Naive thymus-derived CD8-positive, alpha-beta T cell (primary cell): Measurements from ENCODE around the gene ATP1A4. TPM values are rescaled to one million over a fixed set of nuclear protein-coding genes. Genes with fewer than 3 reads are reported as not detected.

Experiments
- ATAC-seq, 2 donors: fragments of 150-1000 bp; cut with Tn5 transposase in 1 of 2; sonication (Bioruptor Pico), chemical (Tn5 transposase) in 1 of 2; 1 replicate in 1 of 2; 2 replicates in 1 of 2; pipeline ENCODE4 v1.10.0; 2021; ENCODE audit warnings: mild to moderate bottlenecking in 2 of 2, moderate library complexity in 2 of 2
- POLR2A ChIA-PET: fragments of 350-600 bp; sonication (Branson Sonifier 250); formaldehyde crosslinking; loops from one replicate; lab custom pipeline; 2021; ENCODE audit warnings: antibody characterized with exemption; lab: Charles Lee
- DNase-seq, 10 donors: peaks; one replicate each; pipeline versions ENCODE4 v3.0.0 to v3.0.0-alpha.2; 2020 to 2022
- H3K27ac Mint-ChIP-seq, 10 donors: one replicate each; pipeline ENCODE4 v1.8.0; 2020 to 2022; ENCODE audit warnings: mild to moderate bottlenecking in 10 of 10, mixed read lengths in 10 of 10, moderate library complexity in 4 of 10, inconsistent platforms in 1 of 10
- H3K27me3 Mint-ChIP-seq, 5 donors: one replicate each; pipeline ENCODE4 v1.8.0; 2021 to 2022; ENCODE audit warnings: mixed read lengths in 5 of 5
- H3K36me3 Mint-ChIP-seq, 3 donors: one replicate each; pipeline ENCODE4 v1.8.0; 2020 to 2022; ENCODE audit warnings: mixed read lengths in 3 of 3, mild to moderate bottlenecking in 2 of 3, inconsistent platforms in 1 of 3
- H3K4me1 Mint-ChIP-seq, 4 donors: one replicate each; pipeline ENCODE4 v1.8.0; 2021 to 2022; ENCODE audit warnings: mixed read lengths in 4 of 4
- H3K4me3 Mint-ChIP-seq, 10 donors: one replicate each; pipeline ENCODE4 v1.8.0; 2020 to 2022; ENCODE audit warnings: mild to moderate bottlenecking in 10 of 10, mixed read lengths in 10 of 10, moderate library complexity in 6 of 10, inconsistent platforms in 1 of 10
- H3K9me3 Mint-ChIP-seq, 9 donors: one replicate each; pipeline ENCODE4 v1.8.0; 2020 to 2022; ENCODE audit warnings: mixed read lengths in 9 of 9, mild to moderate bottlenecking in 3 of 9, inconsistent platforms in 1 of 9, moderate library complexity in 1 of 9
- polyA plus RNA-seq, 3 donors: library from polyadenylated mRNA; unstranded; fragments of 300-500 nt; fragmentation: Illumina TruSeq; gene quantifications; one replicate each; pipeline ENCODE4 v1.2.3, GENCODE V29; 2021
- total RNA-seq, 8 experiments: library from RNA in 2 of 8; stranded (reverse) in 2 of 8; gene quantifications; one replicate each; pipeline ENCODE4 v1.2.3 and lab custom pipeline; 2021 to 2026

The ATP1A4 gene
- total and polyA plus RNA-seq, 5 experiments from 2014 or later: not detected

DNA sequence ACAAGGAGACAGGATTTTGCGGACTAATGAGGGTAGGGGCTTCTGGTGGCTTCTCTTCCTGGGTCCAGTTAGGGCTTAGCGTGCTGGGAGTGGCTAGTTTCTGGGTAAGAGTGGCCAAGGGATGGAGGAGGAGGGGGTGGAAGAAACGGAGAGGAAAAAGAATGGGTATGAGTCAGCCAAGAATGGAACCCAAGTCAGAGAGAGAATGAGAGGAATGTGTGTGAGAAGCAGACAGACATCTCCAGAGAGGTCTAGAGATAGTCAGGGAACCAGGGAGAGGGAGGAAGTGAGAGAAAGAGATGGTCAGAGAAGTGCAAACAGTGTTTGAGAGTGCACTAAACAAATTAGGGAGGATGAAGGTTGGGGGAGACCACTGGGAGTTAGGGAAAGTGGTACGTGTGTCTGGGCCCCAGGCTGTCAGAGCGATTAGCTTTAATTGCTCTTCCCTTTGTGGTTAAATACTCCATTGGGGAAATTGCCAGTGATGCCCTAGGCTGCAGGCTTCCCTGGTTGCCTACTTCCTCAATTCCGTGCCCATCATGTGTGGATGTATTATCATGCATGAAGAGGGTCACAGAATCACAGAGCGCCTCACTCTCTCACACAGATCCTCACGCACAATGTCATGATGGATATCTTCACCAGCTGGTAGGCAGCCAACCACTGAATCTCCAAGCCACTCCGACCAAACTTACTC lies 55.2 kb downstream of the ATP1A4 start:
- no peak for ATAC-seq
- POLR2A ChIA-PET: interaction anchor here (1.9 to 2.5 kb wide), 2 partner anchors 12 to 55 kb away, joined by 5 to 10 read pairs; partner anchors contain the start of gene DCAF8
- Mint-ChIP-seq H3K27ac (peak overlapping the region; percentile 35 to 93 (median 77)), H3K36me3 (peaks cover 0 to 5% (median 0%) of the 10 kb centered on the region in 3 donors), H3K4me3 (peak overlapping the region; percentile 42 to 95 (median 86)), H3K9me3 (no peaks in the 10 kb centered on the region), H3K27me3 (no peaks in the 10 kb centered on the region), H3K4me1 (peaks cover 22 to 51% (median 40%) of the 10 kb centered on the region in 4 donors)
- no peak for DNase-seq

GRCh38 chr1:160207118-160207650 lies 55.8 kb downstream of the ATP1A4 start:
- no peak for DNase-seq
- H3K36me3 Mint-ChIP-seq: peaks cover 0 to 10% (median 0%) of the 10 kb centered on the region in 3 donors
- peak overlapping the region in 9 of 10 donors; percentile 9 to 92 (median 71) for H3K27ac Mint-ChIP-seq
- no peak for ATAC-seq
- H3K4me1 Mint-ChIP-seq: peaks cover 23 to 51% (median 40%) of the 10 kb centered on the region in 4 donors
- no peaks in the 10 kb centered on the region for H3K9me3 Mint-ChIP-seq
- H3K27me3 Mint-ChIP-seq: no peaks in the 10 kb centered on the region
- peak overlapping the region in 8 of 10 donors; percentile 16 to 95 (median 86) for H3K4me3 Mint-ChIP-seq
- POLR2A ChIA-PET: interaction anchor here (0.6 to 1.9 kb wide), 2 partner anchors 11 to 15 kb away, joined by 4 to 5 read pairs; no protein-coding TSS in a partner anchor

DNA sequence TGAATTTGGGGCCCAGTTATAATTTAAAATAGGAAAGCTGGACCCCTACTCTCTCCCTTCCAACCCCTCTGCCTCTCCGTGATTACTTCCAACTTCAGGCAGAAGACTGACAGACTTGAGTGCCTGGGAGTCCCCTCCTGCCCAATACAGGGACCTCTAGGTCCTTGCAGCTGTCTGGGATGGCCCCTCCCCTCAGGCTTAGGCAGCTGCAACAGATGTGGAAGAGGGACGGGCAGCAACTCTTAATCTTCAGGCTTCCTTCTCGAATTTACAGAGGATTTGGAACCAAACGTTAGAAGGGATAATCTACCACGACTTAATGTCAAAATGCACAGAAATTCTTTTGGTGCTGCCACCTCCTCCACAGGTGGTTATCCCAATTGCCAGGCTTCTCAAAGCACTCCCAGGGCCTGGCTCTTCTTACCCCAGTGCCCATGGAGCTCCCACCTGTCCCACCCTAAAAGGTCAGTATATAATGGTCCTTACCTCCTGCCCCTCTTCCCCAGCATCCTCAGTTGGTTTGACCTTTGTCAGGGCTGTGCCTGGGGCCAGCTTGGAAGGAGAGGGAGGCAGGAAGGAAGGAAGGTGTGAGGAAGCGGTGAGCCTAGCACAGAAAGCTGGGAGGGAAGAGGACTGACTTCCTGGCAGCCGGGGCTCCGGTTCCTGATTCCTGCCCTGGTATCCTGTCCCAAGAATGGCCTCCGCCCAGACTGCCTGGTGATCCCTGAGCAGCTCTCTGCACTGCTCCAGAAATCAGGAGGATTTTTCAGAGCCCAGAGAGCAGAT lies 56.6 kb downstream of the ATP1A4 start:
- ATAC-seq (no peak), DNase-seq (no peak)
- Mint-ChIP-seq H3K9me3 (no peaks in the 10 kb centered on the region), H3K27ac (peak overlapping the region in 9 of 10 donors; percentile 17 to 92 (median 59)), H3K36me3 (peaks cover 0 to 16% (median 0%) of the 10 kb centered on the region in 3 donors), H3K4me1 (peaks cover 25 to 51% (median 40%) of the 10 kb centered on the region in 4 donors), H3K4me3 (peak overlapping the region in 2 of 10 donors; percentile 23 to 36), H3K27me3 (no peaks in the 10 kb centered on the region)
- POLR2A ChIA-PET: interaction anchor here (0.6 to 1.9 kb wide), 2 partner anchors 10 to 14 kb away, joined by 4 to 5 read pairs; no protein-coding TSS in a partner anchor

GRCh38 chr1:160208557-160209320 lies 57.3 kb downstream of the ATP1A4 start:
- no peak for DNase-seq
- Mint-ChIP-seq H3K4me1 (peaks cover 25 to 51% (median 40%) of the 10 kb centered on the region in 4 donors), H3K27me3 (no peaks in the 10 kb centered on the region), H3K27ac (peak overlapping the region; percentile 20 to 83 (median 44)), H3K36me3 (peaks cover 0 to 24% (median 0%) of the 10 kb centered on the region in 3 donors), H3K9me3 (no peaks in the 10 kb centered on the region), H3K4me3 (peak overlapping the region in 1 of 10 donors; percentile 23)
- no peak for ATAC-seq
- POLR2A ChIA-PET: interaction anchor here (1.9 kb wide), 1 partner anchor 10 kb away, joined by 5 read pairs; no protein-coding TSS in a partner anchor

DNA sequence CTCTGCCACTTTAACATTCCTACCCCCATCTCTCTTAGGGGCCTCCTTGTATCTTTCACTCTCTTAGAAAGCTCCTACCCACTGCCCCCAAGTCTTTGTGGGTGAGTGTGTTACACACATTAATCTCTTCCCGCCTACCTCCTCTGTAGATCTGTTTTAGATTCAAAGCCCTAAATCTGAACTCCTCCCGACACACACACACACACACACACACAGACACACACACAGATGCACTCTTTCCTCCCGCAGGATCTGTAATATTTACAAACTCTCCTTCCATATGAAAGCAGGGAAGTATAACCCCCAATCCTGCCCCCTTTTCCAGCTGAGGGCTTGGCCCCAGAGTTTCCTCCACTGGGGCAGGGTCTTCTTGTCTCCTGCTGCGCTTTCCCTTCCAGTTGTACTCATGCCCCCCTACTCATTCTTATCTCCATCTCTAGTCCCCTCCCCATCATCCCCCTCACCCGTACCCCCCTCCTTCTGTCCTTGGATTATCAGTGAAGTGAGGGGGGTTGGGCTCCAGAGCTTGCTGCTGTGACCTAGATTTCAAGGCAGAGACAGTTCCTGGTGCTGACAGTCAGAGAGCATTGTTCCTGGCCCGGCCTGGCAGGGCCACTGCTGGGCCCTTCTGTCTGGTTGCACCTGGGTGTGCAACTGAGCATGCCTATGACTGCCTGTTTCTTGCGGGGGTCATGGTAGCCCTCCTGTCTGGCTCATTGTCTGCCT lies 58.1 kb downstream of the ATP1A4 start:
- peaks cover 0 to 29% (median 0%) of the 10 kb centered on the region in 3 donors for H3K36me3 Mint-ChIP-seq
- DNase-seq (no peak), ATAC-seq (no peak)
- peaks cover 20 to 44% (median 34%) of the 10 kb centered on the region in 4 donors for H3K4me1 Mint-ChIP-seq
- no peaks in the 10 kb centered on the region for H3K27me3 Mint-ChIP-seq
- POLR2A ChIA-PET: interaction anchor here (1.0 kb wide), 1 partner anchor 108 kb away, joined by 3 read pairs; no protein-coding TSS in a partner anchor
- H3K9me3 Mint-ChIP-seq: no peaks in the 10 kb centered on the region
- no peak overlapping the region for H3K4me3 Mint-ChIP-seq
- H3K27ac Mint-ChIP-seq: peak overlapping the region in 9 of 10 donors; percentile 20 to 83 (median 61)

GRCh38 chr1:160210561-160210960 lies 59.2 kb downstream of the ATP1A4 start:
- ATAC-seq: no peak
- H3K4me1 Mint-ChIP-seq: peaks cover 17 to 39% (median 30%) of the 10 kb centered on the region in 4 donors
- DNase-seq: no peak
- peaks cover 0 to 39% (median 2%) of the 10 kb centered on the region in 3 donors for H3K36me3 Mint-ChIP-seq
- H3K27me3 Mint-ChIP-seq: no peaks in the 10 kb centered on the region
- H3K4me3 Mint-ChIP-seq: no peak overlapping the region
- POLR2A ChIA-PET: interaction anchor here (1.0 kb wide), 1 partner anchor 109 kb away, joined by 3 read pairs; no protein-coding TSS in a partner anchor
- H3K9me3 Mint-ChIP-seq: no peaks in the 10 kb centered on the region
- peak overlapping the region in 4 of 10 donors; percentile 5 to 71 (median 59) for H3K27ac Mint-ChIP-seq

DNA sequence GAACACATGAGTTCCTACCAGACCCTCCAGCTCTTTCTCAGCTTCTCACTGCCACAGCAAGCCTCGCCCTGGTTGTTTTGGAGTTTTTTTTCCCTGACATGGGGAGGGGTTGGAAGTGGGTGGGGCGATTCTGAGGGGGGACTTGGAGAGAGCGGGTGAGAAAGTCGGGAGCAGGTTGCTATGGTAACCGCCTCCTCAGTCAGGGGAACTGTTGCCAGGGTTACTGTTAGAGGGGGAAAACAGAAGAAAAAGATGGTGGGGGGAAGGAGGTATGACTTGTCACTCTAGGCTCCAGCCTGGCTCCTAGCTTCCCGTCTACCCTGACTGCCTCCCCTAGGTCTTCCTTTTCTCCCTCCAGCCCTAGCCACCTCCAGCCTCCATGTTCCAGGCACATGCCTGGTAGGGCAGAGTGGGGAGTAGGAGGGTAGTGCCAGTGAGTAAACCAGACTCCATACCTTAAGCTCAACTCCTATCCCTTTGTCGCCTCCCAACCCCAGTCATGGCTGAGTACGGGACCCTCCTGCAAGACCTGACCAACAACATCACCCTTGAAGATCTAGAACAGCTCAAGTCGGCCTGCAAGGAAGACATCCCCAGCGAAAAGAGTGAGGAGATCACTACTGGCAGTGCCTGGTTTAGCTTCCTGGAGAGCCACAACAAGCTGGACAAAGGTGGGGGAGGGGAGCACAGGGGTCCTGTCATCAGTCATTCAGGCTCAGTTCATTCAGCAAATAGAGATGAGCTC lies 59.8 kb downstream of the ATP1A4 start:
- Mint-ChIP-seq H3K27ac (peak overlapping the region in 4 of 10 donors; percentile 21 to 71 (median 48)), H3K4me1 (peaks cover 17 to 34% (median 27%) of the 10 kb centered on the region in 4 donors), H3K27me3 (no peaks in the 10 kb centered on the region), H3K36me3 (peaks cover 3 to 45% (median 4%) of the 10 kb centered on the region in 3 donors), H3K9me3 (no peaks in the 10 kb centered on the region), H3K4me3 (no peak overlapping the region)
- POLR2A ChIA-PET: no interaction called here
- DNase-seq: no peak
- ATAC-seq: no peak

GRCh38 chr1:160214481-160215140 lies 63.2 kb downstream of the ATP1A4 start:
- no peak for DNase-seq
- peaks cover 3 to 74% (median 11%) of the 10 kb centered on the region in 3 donors for H3K36me3 Mint-ChIP-seq
- POLR2A ChIA-PET: no interaction called here
- H3K9me3 Mint-ChIP-seq: no peaks in the 10 kb centered on the region
- peaks cover 6 to 11% (median 8%) of the 10 kb centered on the region in 4 donors for H3K4me1 Mint-ChIP-seq
- no peak for ATAC-seq
- H3K27ac Mint-ChIP-seq: peak overlapping the region in 7 of 10 donors; percentile 33 to 88 (median 68)
- no peak overlapping the region for H3K4me3 Mint-ChIP-seq
- no peaks in the 10 kb centered on the region for H3K27me3 Mint-ChIP-seq

GRCh38 chr1:160216301-160216700 lies 64.9 kb downstream of the ATP1A4 start:
- POLR2A ChIA-PET: no interaction called here
- ATAC-seq: no peak
- Mint-ChIP-seq H3K27me3 (no peaks in the 10 kb centered on the region), H3K9me3 (no peaks in the 10 kb centered on the region), H3K36me3 (peaks cover 10 to 88% (median 11%) of the 10 kb centered on the region in 3 donors), H3K27ac (peak overlapping the region in 5 of 10 donors; percentile 2 to 51 (median 45)), H3K4me3 (no peak overlapping the region), H3K4me1 (peaks cover 0 to 5% (median 1%) of the 10 kb centered on the region in 4 donors)
- no peak for DNase-seq

DNA sequence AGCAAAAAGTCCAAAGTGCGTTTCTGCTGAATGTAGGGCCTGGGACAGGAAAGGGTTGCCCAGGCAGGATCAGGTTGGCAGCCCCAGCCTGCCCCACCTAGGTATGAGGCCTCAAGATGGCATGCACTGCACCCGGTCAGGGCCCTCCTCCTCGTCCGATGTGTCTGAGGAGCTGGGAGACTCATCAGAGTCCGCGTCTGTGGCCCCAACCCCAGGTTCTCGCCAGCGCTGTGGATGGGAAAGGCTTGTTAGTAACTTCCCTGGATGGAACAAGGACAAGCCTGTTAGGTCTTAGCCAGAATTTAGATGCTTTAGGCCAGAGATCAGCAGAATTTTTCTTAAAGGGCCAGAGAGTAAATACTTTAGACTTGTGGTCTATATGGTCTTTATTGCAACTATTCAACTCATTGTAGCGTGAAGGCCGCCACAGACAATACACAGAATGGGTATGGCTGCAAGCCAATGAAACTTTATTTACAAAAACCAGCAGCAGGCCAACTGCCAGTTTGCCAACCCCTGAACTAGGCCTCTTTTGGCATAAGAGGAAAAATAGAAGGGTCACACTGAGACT lies 66.2 kb downstream of the ATP1A4 start:
- no peaks in the 10 kb centered on the region for H3K27me3 Mint-ChIP-seq
- DNase-seq (no peak), ATAC-seq (no peak)
- peaks cover 0 to 2% (median 0%) of the 10 kb centered on the region in 4 donors for H3K4me1 Mint-ChIP-seq
- no peaks in the 10 kb centered on the region for H3K9me3 Mint-ChIP-seq
- H3K4me3 Mint-ChIP-seq: no peak overlapping the region
- POLR2A ChIA-PET: no interaction called here
- H3K36me3 Mint-ChIP-seq: peaks cover 10 to 80% (median 11%) of the 10 kb centered on the region in 3 donors
- peak overlapping the region in 6 of 10 donors; percentile 11 to 73 (median 46) for H3K27ac Mint-ChIP-seq
